ENCODE measurements around the gene PTPRT. TPM values are rescaled to one million over a fixed set of nuclear protein-coding genes. Genes with fewer than 3 reads are reported as not detected.
A peak's percentile ranks its signal among the peaks of the same experiment; 100 is the strongest.

Gene PTPRT
- total RNA-seq, 1 experiment from 2014 or later, result not detected

- BruUV-seq (replicated peaks), result no TSS peak
- DNase-seq, result no peak
- H3K36me3 Mint-ChIP-seq (ENCODE audit: insufficient read depth, unreplicated experiment), result no peaks in the 10 kb centered on the region
- intact Hi-C loops (cut with micrococcal nuclease; ENCODE audit: unreplicated experiment), result loop anchor here (5.0 to 10.0 kb wide), 4 partner anchors 76 to 1303 kb away; no protein-coding TSS in a partner anchor
- H3K4me1 Mint-ChIP-seq (ENCODE audit: low read depth, unreplicated experiment), result peaks cover 8% of the 10 kb centered on the region
- H3K9me3 Mint-ChIP-seq (ENCODE audit: low read depth, unreplicated experiment), result no peaks in the 10 kb centered on the region
- peak overlapping the region; percentile 13 for H3K27ac Mint-ChIP-seq (ENCODE audit: unreplicated experiment)
- TF ChIP-seq CTCF (IDR thresholded peaks at IDR 0.05; ENCODE audit: unreplicated experiment), result no peak
- no peak overlapping the region for H3K4me3 Mint-ChIP-seq (ENCODE audit: low read depth, unreplicated experiment)
- CTCF ChIA-PET, result interaction anchor here (0.6 to 1.0 kb wide), 4 partner anchors 202 to 1450 kb away, joined by 3 to 5 read pairs (median 4); no protein-coding TSS in a partner anchor
- H3K27me3 Mint-ChIP-seq (ENCODE audit: unreplicated experiment), result peaks cover 96% of the 10 kb centered on the region
These were observed 1.5 kb downstream of the PTPRT start for GRCh38 chr20:43188234-43188653.

GRCh38 chr20:43187476-43188233 is 2.1 kb downstream of the PTPRT start:
- H3K9me3 Mint-ChIP-seq (ENCODE audit: low read depth, unreplicated experiment), result no peaks in the 10 kb centered on the region
- DNase-seq, result peak; percentile 89
- CTCF ChIA-PET, result interaction anchor here (0.6 to 1.0 kb wide), 6 partner anchors 10 to 1449 kb away, joined by 3 to 5 read pairs (median 3); no protein-coding TSS in a partner anchor
- H3K36me3 Mint-ChIP-seq (ENCODE audit: insufficient read depth, unreplicated experiment), result no peaks in the 10 kb centered on the region
- peaks cover 93% of the 10 kb centered on the region for H3K27me3 Mint-ChIP-seq (ENCODE audit: unreplicated experiment)
- no peak overlapping the region for H3K4me3 Mint-ChIP-seq (ENCODE audit: low read depth, unreplicated experiment)
- intact Hi-C loops (cut with micrococcal nuclease; ENCODE audit: unreplicated experiment), result loop anchor here (1.0 to 10.0 kb wide), 8 partner anchors 75 to 1303 kb away; no protein-coding TSS in a partner anchor
- H3K27ac Mint-ChIP-seq (ENCODE audit: unreplicated experiment), result peak overlapping the region; percentile 13
- H3K4me1 Mint-ChIP-seq (ENCODE audit: low read depth, unreplicated experiment), result peaks cover 8% of the 10 kb centered on the region
- no TSS peak for BruUV-seq (replicated peaks)
- peak; percentile 98 for TF ChIP-seq CTCF (IDR thresholded peaks at IDR 0.05; ENCODE audit: unreplicated experiment)

- Mint-ChIP-seq H3K27me3 (ENCODE audit: unreplicated experiment) (peaks cover 93% of the 10 kb centered on the region), H3K4me1 (ENCODE audit: low read depth, unreplicated experiment) (peaks cover 8% of the 10 kb centered on the region), H3K36me3 (ENCODE audit: insufficient read depth, unreplicated experiment) (no peaks in the 10 kb centered on the region), H3K9me3 (ENCODE audit: low read depth, unreplicated experiment) (no peaks in the 10 kb centered on the region), H3K27ac (ENCODE audit: unreplicated experiment) (no peak overlapping the region), H3K4me3 (ENCODE audit: low read depth, unreplicated experiment) (no peak overlapping the region)
- no peak for TF ChIP-seq CTCF (IDR thresholded peaks at IDR 0.05; ENCODE audit: unreplicated experiment)
- CTCF ChIA-PET, result no interaction called here
- no peak for DNase-seq
- intact Hi-C loops (cut with micrococcal nuclease; ENCODE audit: unreplicated experiment), result loop anchor here (2.0 to 10.0 kb wide), 6 partner anchors 74 to 1302 kb away; no protein-coding TSS in a partner anchor
- BruUV-seq (replicated peaks), result no TSS peak
These were observed 3.4 kb downstream of the PTPRT start for GRCh38 chr20:43186312-43186711.

GRCh38 chr20:43185901-43186300 is 3.8 kb downstream of the PTPRT start:
- no peak for DNase-seq
- peaks cover 93% of the 10 kb centered on the region for H3K27me3 Mint-ChIP-seq (ENCODE audit: unreplicated experiment)
- BruUV-seq (replicated peaks), result no TSS peak
- H3K4me1 Mint-ChIP-seq (ENCODE audit: low read depth, unreplicated experiment), result peaks cover 8% of the 10 kb centered on the region
- H3K4me3 Mint-ChIP-seq (ENCODE audit: low read depth, unreplicated experiment), result no peak overlapping the region
- H3K9me3 Mint-ChIP-seq (ENCODE audit: low read depth, unreplicated experiment), result no peaks in the 10 kb centered on the region
- intact Hi-C loops (cut with micrococcal nuclease; ENCODE audit: unreplicated experiment), result loop anchor here (2.0 to 10.0 kb wide), 6 partner anchors 74 to 1301 kb away; no protein-coding TSS in a partner anchor
- H3K36me3 Mint-ChIP-seq (ENCODE audit: insufficient read depth, unreplicated experiment), result no peaks in the 10 kb centered on the region
- CTCF ChIA-PET, result no interaction called here
- H3K27ac Mint-ChIP-seq (ENCODE audit: unreplicated experiment), result no peak overlapping the region
- no peak for TF ChIP-seq CTCF (IDR thresholded peaks at IDR 0.05; ENCODE audit: unreplicated experiment)
